HG03108 (cell line): ENCODE results near the gene KSR1.

ENCODE experiments used
- ATAC-seq: cut with Tn5 transposase; IDR thresholded peaks from one replicate; pipeline ENCODE4 v1.9.1; 2021; ENCODE audit warnings: moderate library complexity; ENCODE audit not compliant: unreplicated experiment

The KSR1 gene

GRCh38 chr17:27547301-27547683, 91.0 kb downstream of the KSR1 start:
- no peak for ATAC-seq

- no peak for ATAC-seq
Observed at GRCh38 chr17:27548369-27548768, 92.1 kb downstream of the KSR1 start.

GRCh38 chr17:27549251-27549893, 93.1 kb downstream of the KSR1 start:
- no peak for ATAC-seq

DNA sequence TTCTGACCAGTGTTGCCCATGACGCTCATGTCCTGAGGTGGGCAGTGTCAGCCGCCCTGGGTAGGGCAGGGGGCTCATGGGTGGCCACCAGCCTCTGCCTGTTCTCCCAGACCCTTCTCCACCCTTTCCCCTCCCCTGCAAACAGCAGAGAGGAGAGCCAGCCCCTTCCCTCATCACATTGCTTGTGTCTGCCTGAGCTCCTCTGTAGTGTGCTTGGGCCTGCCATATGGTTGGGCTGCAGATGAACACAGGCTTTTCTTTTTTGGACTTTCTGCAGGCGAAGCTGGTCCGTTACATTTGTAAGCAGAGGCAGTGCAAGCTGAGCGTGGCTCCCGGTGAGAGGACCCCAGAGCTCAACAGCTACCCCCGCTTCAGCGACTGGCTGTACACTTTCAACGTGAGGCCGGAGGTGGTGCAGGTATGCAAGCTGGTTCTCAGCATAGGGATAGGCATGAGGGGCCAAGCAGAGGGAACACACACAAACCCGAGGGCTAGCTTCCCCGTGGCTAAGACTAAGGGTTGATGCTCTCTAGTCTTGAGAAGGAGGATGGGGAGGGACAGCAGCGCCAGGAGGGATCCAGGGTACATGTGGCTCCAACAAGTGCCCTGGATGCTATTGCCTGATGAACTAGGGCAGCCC, 94.2 kb downstream of the KSR1 start:
- no peak for ATAC-seq

DNA sequence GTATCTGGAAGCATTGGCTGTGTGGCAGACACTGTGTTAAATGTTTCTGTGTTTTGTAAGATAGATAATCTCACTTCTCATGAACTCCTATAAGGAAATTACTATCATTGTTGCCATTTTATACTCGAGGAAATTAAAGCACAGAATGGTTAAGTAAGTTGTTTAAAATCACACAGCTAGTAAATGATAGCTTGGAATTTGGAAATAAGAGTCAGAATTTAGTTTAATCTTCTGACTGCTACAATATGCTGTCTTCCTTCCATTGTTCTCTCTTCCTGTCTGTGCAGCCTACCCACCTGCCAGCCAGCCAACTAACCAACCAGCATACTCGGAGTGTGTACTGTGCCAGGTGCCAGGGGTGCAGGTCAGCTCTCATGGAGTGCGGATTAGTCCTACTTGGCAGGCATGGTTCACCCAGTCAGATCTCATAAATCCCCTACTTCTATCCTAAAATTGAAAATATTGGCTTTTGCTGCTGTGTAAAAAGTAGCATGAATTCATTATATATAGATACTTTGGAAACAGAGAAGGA, 94.8 kb downstream of the KSR1 start:
- ATAC-seq: no peak

- no peak for ATAC-seq
Observed at GRCh38 chr17:27551701-27552248, 95.5 kb downstream of the KSR1 start.

DNA sequence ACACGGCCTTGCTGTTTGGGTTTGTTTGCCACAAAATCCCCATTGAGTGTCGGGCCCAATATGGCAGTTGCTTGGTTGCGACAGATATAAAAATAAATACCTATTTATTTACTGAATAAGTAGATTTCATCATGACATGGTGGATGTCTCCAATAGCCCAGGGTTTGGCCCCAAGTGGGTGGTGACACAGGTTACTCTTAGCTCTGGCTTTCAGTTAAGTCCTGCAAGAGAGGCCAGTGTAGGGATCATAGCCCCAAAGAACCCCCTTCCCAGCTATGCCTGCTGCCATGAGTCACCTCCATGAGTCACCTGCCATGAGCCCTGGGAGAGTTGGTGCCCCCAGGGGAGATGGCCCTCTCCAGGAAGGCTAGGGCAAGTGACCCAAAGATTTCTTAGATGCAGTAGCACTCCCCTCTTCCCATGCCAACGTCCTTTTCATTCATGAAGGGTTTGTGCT, 96.1 kb downstream of the KSR1 start:
- ATAC-seq: no peak

DNA sequence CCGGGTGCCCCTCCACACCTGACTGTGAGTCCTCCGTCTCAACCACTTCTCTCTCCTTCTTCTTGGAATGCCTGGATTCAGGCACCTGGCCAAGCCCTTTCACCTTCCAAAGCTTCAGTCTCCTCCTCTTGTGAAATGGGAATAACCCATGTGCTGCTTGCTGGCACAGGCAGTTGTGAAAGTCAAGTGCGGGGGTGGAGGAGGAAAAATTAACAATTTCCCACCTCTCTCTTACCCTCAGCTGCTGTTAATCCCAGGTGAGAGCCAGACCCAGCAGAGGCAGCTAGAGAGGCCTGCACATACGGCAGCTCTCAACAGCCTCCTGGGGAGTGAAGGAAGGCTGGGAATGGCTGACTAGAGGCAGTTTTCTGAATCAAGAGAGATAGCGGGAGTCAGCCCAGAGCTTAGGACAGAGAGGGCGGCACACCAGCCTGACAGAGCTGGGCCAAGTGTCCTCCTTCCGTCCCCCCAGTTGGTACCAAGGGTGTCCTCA, 96.8 kb downstream of the KSR1 start:
- no peak for ATAC-seq

DNA sequence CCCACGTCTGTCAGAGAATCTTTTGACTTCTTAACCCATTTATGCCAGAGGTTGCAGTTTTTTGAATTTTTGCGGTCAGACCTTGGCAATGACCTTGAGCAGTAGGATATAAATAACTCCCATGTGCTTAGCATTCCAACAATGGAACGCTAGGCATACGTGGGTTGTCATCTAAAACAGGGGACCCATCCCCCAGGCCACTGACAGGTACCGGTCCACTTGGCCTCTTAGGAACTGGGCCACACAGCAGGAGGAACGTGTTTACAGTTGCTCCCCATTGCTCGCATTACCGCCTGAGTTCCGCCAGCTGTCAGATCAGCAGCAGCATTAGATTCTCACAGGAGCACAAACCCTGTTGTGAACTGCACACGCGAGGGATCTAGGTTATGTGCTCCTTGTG, 97.9 kb downstream of the KSR1 start:
- ATAC-seq: no peak

- ATAC-seq: no peak
Observed at GRCh38 chr17:27554911-27555310, 98.7 kb downstream of the KSR1 start.

DNA sequence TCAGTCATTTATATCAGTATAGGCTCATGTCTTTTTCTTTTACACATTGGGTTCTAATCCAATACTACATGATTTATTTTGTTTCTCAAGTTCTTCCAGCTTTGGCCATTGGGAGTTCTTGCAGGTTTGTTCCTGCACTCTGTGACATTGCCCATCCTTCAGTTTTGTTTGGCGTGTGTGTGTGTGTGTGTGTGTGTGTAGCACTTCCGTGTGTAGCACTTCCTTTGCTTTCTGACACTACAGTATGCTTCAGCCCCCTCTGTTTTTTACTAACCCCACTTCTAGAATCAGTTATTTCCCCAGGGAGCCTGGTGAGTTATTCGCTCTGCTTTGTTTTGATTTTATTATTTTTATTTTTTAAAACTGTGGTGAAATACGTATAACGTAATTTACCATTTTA, 99.1 kb downstream of the KSR1 start:
- no peak for ATAC-seq

DNA sequence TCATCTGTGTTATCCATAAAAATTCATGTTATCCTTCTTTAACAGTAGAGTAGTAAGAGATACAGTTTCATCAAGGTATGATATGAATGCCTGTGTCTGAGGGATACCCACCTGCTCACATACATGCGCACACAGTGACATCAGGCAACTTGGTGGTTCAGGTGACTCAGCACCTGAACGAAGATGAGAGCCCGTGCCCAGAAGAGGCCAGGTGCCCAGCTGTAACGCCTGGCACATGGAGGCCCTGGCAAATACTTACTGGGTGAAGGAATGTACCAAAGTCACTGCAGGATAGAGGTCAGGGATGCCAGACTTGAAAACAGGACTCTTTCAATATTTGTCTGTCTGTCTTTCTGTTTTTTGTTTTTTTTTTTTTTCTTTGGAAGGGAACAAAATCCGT, 102.1 kb downstream of the KSR1 start:
- no peak for ATAC-seq

DNA sequence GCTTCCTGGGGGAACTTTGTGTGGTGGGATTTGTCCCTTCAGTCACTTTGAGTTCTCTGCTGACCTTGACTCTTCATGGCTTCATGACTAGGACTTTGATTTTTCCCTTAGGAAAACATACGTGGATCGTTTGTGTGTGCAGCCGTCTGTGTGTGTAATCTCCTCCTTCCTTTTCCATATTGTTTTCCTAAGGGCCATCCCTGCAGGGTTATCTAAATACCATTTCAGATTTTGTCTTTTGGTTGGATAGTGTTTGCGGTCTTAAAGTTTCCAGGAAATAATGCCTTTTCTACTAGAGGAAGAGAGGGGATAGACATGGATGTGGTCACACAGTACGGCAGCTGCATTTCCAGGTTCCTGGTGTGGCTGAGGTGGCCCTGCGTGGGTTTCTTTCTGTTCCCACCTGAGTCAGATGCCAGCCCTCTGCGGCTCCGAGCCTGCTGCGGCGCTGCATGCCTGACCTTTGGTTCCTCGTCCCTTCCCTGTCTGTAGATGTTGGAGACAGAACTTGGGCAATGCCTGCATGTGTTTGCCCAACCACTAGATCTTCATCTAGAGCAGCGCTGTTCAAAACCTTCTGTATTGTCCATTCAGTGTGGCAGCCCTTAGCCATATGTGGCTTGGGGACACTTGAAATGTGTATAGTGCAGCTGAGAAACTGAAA, 102.7 kb downstream of the KSR1 start:
- ATAC-seq: no peak

- ATAC-seq: no peak
Observed at GRCh38 chr17:27559506-27560481, 103.5 kb downstream of the KSR1 start.

- ATAC-seq: no peak
Observed at GRCh38 chr17:27560668-27561067, 104.4 kb downstream of the KSR1 start.

- ATAC-seq: no peak
Observed at GRCh38 chr17:27562777-27563455, 106.7 kb downstream of the KSR1 start.

DNA sequence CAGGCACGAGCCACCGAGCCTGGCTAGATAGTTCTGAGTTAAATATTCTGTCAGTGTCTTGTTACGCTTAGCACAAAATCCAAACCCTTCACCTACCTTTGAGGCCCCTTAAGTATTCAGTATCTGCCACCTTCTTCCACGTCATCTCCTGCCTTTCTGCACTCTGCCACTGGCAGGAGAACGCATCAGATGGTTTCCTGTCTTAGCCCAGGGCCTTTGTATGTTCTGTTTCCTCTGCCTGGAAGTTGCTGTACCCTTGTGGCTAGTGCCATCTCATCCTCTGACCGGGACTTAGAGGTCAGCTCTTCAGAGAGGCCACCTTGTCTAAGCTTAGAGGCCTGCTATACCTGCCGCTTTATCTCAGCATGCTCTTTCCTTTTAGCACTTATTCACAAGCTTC, 107.3 kb downstream of the KSR1 start:
- no peak for ATAC-seq

- ATAC-seq: no peak
Observed at GRCh38 chr17:27564463-27564862, 108.2 kb downstream of the KSR1 start.

- no peak for ATAC-seq
Observed at GRCh38 chr17:27565874-27566670, 109.8 kb downstream of the KSR1 start.
